GM12878 (cell line): ENCODE measurements around the gene ZNF805. TPM values are rescaled to one million over a fixed set of nuclear protein-coding genes. Genes with fewer than 3 reads are reported as not detected.

Experiments
- BACH1 ChIP-seq: fragments of 450-650 bp; IDR thresholded peaks from 2 replicates; pipeline ENCODE4 v1.6.1; 2017; ENCODE audit warnings: mild to moderate bottlenecking, borderline replicate concordance
- CEBPZ ChIP-seq: fragments of 150-350 bp; IDR thresholded peaks from 2 replicates; pipeline ENCODE4 v1.6.1; 2016; ENCODE audit warnings: low read depth, low read length
- EGR1 ChIP-seq, 2 experiments: IDR thresholded peaks; 1 replicate in 1 of 2; 2 replicates in 1 of 2; pipeline ENCODE4 v1.6.1; 2011 to 2012; ENCODE audit warnings: low read depth in 2 of 2, low read length in 2 of 2, borderline replicate concordance in 1 of 2, mild to moderate bottlenecking in 1 of 2, moderate library complexity in 1 of 2
- HDAC2 ChIP-seq: fragments of 200-600 bp; sonication (generic); IDR thresholded peaks from 2 replicates; pipeline ENCODE4 v1.6.1; 2017
- IRF5 ChIP-seq: fragments of 450-650 bp; IDR thresholded peaks from 2 replicates; pipeline ENCODE4 v1.6.1; 2017; ENCODE audit warnings: borderline replicate concordance
- JUNB ChIP-seq: IDR thresholded peaks from 2 replicates; pipeline ENCODE4 v1.6.1; 2016; ENCODE audit warnings: antibody characterized with exemption, mild to moderate bottlenecking
- MTA2 ChIP-seq: fragments of 450-650 bp; IDR thresholded peaks from 2 replicates; pipeline ENCODE4 v1.6.1; 2016; ENCODE audit warnings: low read depth, mild to moderate bottlenecking, moderate library complexity
- MTA3 ChIP-seq: IDR thresholded peaks from 2 replicates; pipeline ENCODE4 v1.6.1; 2012; ENCODE audit warnings: low read length, inconsistent platforms, borderline replicate concordance
- MYB ChIP-seq: fragments of 150-350 bp; IDR thresholded peaks from 2 replicates; pipeline ENCODE4 v1.6.1; 2014; ENCODE audit warnings: mild to moderate bottlenecking, low read depth, low read length, borderline replicate concordance
- NBN ChIP-seq: fragments of 450-650 bp; IDR thresholded peaks from 2 replicates; pipeline ENCODE4 v1.6.1; 2016
- NFYB ChIP-seq: IDR thresholded peaks from 2 replicates; pipeline ENCODE4 v1.6.1; 2011; ENCODE audit warnings: low read depth, mild to moderate bottlenecking, low read length, improper control_type of control experiment, moderate library complexity; ENCODE audit not compliant: insufficient read depth
- POLR2AphosphoS5 ChIP-seq: IDR thresholded peaks from 2 replicates; pipeline ENCODE4 v1.6.1; 2011; ENCODE audit warnings: mild to moderate bottlenecking, low read length, inconsistent platforms
- POU2F2 ChIP-seq: IDR thresholded peaks from 3 replicates; pipeline ENCODE4 v1.6.1; 2011; ENCODE audit warnings: low read depth, mild to moderate bottlenecking, low read length, borderline replicate concordance
- SMC3 ChIP-seq: IDR thresholded peaks from 2 replicates; pipeline ENCODE4 v1.6.1; 2011; ENCODE audit warnings: low read length, improper control_type of control experiment, borderline replicate concordance
- SPI1 ChIP-seq: IDR thresholded peaks from 2 replicates; pipeline ENCODE4 v1.6.1; 2011; ENCODE audit warnings: low read depth, mild to moderate bottlenecking, low read length, moderate library complexity, borderline replicate concordance; ENCODE audit not compliant: insufficient read depth
- SREBF1 ChIP-seq: IDR thresholded peaks from 2 replicates; pipeline ENCODE4 v1.6.1; 2012; ENCODE audit warnings: mild to moderate bottlenecking, low read length
- SREBF2 ChIP-seq: IDR thresholded peaks from 2 replicates; pipeline ENCODE4 v1.6.1; 2012; ENCODE audit warnings: mild to moderate bottlenecking, low read length
- STAT3 ChIP-seq: IDR thresholded peaks from 2 replicates; pipeline ENCODE4 v1.6.1; 2011; ENCODE audit warnings: low read depth, low read length, improper control_type of control experiment
- TARDBP ChIP-seq: IDR thresholded peaks from 2 replicates; pipeline ENCODE4 v1.6.1; 2016; ENCODE audit warnings: borderline replicate concordance
- polyA plus RNA-seq, 11 experiments: library from polyadenylated mRNA; depleted of rRNA in 4 of 11; unstranded in 6 of 11; stranded (reverse) in 5 of 11; fragments of >200 nt; fragmentation: Nextera tagmentation in 4 of 11; fragmentation: Illumina TruSeq in 1 of 11; extraction: Ambion mirVana in 4 of 11; extraction: Trizol in 1 of 11; gene quantifications; 1 replicate in 1 of 11; 2 replicates in 10 of 11; pipeline versions ENCODE4 v1.2.1 to v1.2.3, GENCODE V29; 2011 to 2016; ENCODE audit warnings: inconsistent platforms in 2 of 11, missing spikeins in 2 of 11, low read depth in 1 of 11
- total RNA-seq, 4 experiments: library from RNA; depleted of rRNA in 3 of 4; stranded (reverse); fragments of >200 nt in 3 of 4; fragmentation: Illumina TruSeq in 1 of 4; extraction: Trizol in 1 of 4; gene quantifications; 2 replicates each; pipeline versions ENCODE4 v1.2.1 to v1.2.3, GENCODE V29; 2013 to 2021
- TF ChIP-seq, protein P1 (sequence below): IDR thresholded peaks from 2 replicates; pipeline ENCODE4 v1.6.1; 2011; ENCODE audit warnings: mild to moderate bottlenecking, low read depth, low read length, moderate library complexity; ENCODE audit not compliant: insufficient replicate concordance
- TF ChIP-seq, protein P2 (sequence below): fragments of 450-650 bp; IDR thresholded peaks from 2 replicates; pipeline ENCODE4 v1.6.1; 2017; ENCODE audit warnings: antibody characterized with exemption, mild to moderate bottlenecking, moderate library complexity

The ZNF805 gene
- total and polyA plus RNA-seq, 10 of the 15 experiments (the other 5 are each of a cell fraction or from before 2014, with no cell fraction given), result 0.31 to 8.9 (median 2.3) TPM

DNA sequence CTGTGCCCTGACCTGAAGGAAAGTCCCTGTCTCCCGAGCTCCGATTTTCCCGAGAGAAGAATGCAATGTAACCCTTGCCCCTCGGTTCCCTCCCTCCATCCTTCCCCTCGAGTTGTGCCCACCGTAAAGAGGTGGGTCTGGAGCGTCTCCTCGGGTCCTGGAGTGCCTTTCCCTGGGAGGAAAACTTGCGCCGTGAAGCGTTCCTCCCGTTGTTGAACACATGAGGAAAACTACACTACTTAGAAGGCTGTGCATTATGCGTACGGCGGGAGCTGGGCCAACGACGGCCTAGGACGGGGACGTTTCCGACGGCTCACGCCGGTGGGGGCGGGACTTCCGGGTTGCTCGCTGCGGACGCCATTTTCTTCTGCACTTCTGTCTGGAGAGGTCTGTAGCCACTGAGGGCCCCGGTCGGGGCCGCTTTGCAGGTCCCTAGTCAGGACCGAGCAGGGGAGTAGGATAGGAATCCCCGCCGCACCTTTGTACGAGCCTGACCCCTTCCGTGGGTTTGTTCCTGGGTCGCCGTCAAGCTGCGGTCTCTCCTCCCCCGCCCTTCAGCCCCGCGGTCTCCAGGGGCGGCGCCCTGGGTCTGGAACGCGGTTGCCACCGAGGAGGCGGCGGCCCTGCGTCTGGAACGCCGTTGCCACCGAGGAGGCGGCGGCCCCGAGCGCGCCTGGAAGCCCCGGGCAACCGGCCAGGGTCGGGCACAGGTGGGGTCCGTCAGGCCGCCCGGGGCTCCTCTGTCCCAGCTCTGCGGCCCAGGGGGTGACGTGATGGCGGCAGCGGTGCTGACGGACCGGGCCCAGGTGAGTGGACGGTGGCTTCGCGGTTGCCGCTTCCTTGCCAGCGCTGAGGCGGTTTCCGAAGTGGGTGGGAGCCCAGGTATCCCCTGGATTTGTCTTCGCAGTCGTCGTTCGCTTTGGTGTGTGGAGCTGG lies 49.0 kb upstream of the ZNF805 start, which contains the start of gene ZNF264 (continued):
- no peak for TF ChIP-seq CEBPZ
- no peak for TF ChIP-seq IRF5
- TF ChIP-seq SPI1, result no peak; the same call in 1 of the 2 replicates
- TF ChIP-seq TARDBP, result no peak
- TF ChIP-seq, protein P1, sequence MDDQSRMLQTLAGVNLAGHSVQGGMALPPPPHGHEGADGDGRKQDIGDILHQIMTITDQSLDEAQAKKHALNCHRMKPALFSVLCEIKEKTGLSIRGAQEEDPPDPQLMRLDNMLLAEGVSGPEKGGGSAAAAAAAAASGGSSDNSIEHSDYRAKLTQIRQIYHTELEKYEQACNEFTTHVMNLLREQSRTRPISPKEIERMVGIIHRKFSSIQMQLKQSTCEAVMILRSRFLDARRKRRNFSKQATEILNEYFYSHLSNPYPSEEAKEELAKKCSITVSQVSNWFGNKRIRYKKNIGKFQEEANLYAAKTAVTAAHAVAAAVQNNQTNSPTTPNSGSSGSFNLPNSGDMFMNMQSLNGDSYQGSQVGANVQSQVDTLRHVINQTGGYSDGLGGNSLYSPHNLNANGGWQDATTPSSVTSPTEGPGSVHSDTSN, result no peak
- TF ChIP-seq SMC3, result no peak
- peak; percentile 78 for TF ChIP-seq POU2F2
- no peak for TF ChIP-seq SREBF1
- no peak for TF ChIP-seq SREBF2
- TF ChIP-seq MYB, result no peak
- peak; percentile 90 for TF ChIP-seq POLR2AphosphoS5
- TF ChIP-seq HDAC2, result no peak
- TF ChIP-seq, protein P2, sequence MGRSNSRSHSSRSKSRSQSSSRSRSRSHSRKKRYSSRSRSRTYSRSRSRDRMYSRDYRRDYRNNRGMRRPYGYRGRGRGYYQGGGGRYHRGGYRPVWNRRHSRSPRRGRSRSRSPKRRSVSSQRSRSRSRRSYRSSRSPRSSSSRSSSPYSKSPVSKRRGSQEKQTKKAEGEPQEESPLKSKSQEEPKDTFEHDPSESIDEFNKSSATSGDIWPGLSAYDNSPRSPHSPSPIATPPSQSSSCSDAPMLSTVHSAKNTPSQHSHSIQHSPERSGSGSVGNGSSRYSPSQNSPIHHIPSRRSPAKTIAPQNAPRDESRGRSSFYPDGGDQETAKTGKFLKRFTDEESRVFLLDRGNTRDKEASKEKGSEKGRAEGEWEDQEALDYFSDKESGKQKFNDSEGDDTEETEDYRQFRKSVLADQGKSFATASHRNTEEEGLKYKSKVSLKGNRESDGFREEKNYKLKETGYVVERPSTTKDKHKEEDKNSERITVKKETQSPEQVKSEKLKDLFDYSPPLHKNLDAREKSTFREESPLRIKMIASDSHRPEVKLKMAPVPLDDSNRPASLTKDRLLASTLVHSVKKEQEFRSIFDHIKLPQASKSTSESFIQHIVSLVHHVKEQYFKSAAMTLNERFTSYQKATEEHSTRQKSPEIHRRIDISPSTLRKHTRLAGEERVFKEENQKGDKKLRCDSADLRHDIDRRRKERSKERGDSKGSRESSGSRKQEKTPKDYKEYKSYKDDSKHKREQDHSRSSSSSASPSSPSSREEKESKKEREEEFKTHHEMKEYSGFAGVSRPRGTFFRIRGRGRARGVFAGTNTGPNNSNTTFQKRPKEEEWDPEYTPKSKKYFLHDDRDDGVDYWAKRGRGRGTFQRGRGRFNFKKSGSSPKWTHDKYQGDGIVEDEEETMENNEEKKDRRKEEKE, result no peak
- no peak for TF ChIP-seq MTA2
- no peak for TF ChIP-seq NFYB
- TF ChIP-seq EGR1 (IDR thresholded peaks at IDR 0.05; ENCODE audit: borderline replicate concordance in 1 of 2, low read depth in 2 of 2, low read length in 2 of 2), result peak; percentile 56 to 71; a peak in 1 of 3 replicates
- 0 out of 2 replicates have a peak, but pooled peaks have one; percentile 33 for TF ChIP-seq BACH1
- no peak for TF ChIP-seq STAT3
- no peak for TF ChIP-seq MTA3
- 0 out of 2 replicates have a peak, but pooled peaks have one; percentile 54 for TF ChIP-seq NBN
- TF ChIP-seq JUNB, result no peak; the same call in 1 of the 2 replicates
